GM12874 (cell line): ENCODE measurements around the gene MANSC4.

ENCODE experiments used
- TF ChIP-seq, protein P1 (sequence below): IDR thresholded peaks from 2 replicates; pipeline ENCODE4 v1.5.1; 2011; ENCODE audit warnings: low read depth, mild to moderate bottlenecking, control low read depth, low read length, moderate library complexity; ENCODE audit not compliant: insufficient read depth

MANSC4 gene

DNA sequence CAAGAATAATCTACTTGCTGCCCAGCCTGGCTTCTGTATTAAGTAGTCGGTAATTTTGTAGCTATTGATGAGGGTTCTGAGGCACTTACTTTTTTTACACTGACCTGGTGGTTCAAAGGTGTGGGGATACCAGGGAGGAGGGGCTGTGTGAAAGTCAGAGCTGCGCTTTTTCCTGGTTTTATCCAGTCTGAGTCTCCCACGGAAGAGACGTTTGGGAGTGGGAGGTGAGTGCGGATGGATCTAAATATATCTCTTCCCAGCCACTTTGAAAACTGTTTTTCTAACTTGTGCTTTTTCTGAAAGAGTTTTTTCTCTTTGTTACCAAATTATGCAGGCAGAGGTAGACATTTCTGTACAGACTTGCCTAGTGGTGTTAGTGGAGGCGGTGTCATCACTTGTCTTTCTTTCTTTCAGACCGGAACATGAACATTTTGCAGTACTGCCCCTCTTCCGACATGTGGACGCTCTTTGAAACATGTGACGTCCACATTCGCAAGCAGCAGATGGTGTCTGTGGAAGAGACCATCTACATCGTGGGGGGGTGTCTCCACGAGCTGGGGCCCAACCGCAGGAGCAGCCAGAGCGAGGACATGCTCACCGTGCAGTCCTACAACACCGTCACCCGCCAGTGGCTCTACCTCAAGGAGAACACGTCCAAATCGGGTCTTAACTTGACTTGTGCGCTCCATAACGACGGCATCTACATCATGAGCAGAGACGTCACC lies 17.4 kb upstream of the MANSC4 start:
- TF ChIP-seq, protein P1, sequence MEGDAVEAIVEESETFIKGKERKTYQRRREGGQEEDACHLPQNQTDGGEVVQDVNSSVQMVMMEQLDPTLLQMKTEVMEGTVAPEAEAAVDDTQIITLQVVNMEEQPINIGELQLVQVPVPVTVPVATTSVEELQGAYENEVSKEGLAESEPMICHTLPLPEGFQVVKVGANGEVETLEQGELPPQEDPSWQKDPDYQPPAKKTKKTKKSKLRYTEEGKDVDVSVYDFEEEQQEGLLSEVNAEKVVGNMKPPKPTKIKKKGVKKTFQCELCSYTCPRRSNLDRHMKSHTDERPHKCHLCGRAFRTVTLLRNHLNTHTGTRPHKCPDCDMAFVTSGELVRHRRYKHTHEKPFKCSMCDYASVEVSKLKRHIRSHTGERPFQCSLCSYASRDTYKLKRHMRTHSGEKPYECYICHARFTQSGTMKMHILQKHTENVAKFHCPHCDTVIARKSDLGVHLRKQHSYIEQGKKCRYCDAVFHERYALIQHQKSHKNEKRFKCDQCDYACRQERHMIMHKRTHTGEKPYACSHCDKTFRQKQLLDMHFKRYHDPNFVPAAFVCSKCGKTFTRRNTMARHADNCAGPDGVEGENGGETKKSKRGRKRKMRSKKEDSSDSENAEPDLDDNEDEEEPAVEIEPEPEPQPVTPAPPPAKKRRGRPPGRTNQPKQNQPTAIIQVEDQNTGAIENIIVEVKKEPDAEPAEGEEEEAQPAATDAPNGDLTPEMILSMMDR, result no peak

DNA sequence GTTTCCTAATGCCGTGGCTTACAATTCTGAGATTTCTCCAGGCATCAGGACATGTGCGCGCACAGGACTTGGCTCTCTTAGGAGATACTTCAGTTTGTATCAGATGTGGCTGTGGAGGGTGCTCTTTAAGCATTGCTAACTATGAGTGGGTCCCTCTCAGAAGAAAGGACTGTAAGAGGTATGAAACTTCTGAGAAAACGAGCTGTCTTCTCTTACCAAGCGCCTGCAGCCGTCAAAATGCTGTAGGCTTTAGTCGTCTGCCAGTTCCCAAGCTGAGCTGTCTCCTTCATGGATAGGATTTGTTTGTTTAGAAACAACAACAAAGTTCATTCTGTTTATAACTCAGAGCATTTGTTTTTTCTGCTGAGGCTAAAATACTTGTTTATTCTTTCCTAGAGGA lies 16.1 kb upstream of the MANSC4 start:
- TF ChIP-seq, protein P1, result no peak

- TF ChIP-seq, protein P1, result no peak
These were observed 15.0 kb upstream of the MANSC4 start for GRCh38 chr12:27794818-27795584.

GRCh38 chr12:27790179-27790578 lies 10.1 kb upstream of the MANSC4 start:
- TF ChIP-seq, protein P1, result no peak

DNA sequence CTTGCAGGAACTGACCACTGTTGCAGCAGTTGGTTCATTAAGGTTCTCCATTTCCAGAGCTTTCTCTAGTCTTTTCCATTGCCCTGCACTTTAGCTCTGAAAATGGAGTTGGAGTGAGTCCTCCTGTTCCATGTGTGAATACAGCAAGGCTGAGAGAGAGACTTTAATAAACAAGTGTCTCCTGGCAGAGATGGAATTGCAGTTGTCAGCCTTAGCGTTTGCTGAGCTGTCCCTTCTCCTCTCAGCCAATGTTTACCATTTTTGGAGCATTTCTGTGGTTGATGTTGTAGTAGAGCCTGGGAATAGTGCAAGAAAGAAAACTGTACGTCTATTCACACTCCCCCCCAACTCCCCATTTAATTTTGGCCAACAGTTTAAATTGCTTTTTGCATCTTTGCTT lies 7.5 kb upstream of the MANSC4 start:
- TF ChIP-seq, protein P1, result no peak

- TF ChIP-seq, protein P1, result no peak
These were observed 6.0 kb upstream of the MANSC4 start for GRCh38 chr12:27785882-27786570.

GRCh38 chr12:27782481-27782880 lies 2.4 kb upstream of the MANSC4 start:
- TF ChIP-seq, protein P1, result no peak
